DMS153 treated with DMSO at 0.1 percent for 48 hours (cell line): ENCODE results near the gene CCN5.
A peak's percentile ranks its signal among the peaks of the same experiment; 100 is the strongest.

ENCODE experiments used
- DNase-seq: peaks from one replicate; lab custom pipeline; 2025; ENCODE audit not compliant: unreplicated experiment; lab: John Stamatoyannopoulos, UW

CCN5 gene

GRCh38 chr20:44715499-44716308 is 535 bp downstream of the CCN5 start:
- no peak for DNase-seq

GRCh38 chr20:44716309-44717106 is 1.3 kb downstream of the CCN5 start:
- DNase-seq: no peak

- no peak for DNase-seq
These were observed 2.8 kb downstream of the CCN5 start for GRCh38 chr20:44717986-44718385.

- no peak for DNase-seq
These were observed 4.7 kb downstream of the CCN5 start for GRCh38 chr20:44719841-44720240.

- no peak for DNase-seq
These were observed 5.4 kb downstream of the CCN5 start for GRCh38 chr20:44720621-44720996.

GRCh38 chr20:44720997-44721784 is 6.0 kb downstream of the CCN5 start:
- no peak for DNase-seq

GRCh38 chr20:44721785-44722054 is 6.6 kb downstream of the CCN5 start:
- no peak for DNase-seq

GRCh38 chr20:44722990-44723389 is 7.8 kb downstream of the CCN5 start:
- no peak for DNase-seq

GRCh38 chr20:44723391-44723790 is 8.2 kb downstream of the CCN5 start:
- DNase-seq: no peak

GRCh38 chr20:44723798-44724362 is 8.7 kb downstream of the CCN5 start:
- DNase-seq: no peak

- no peak for DNase-seq
These were observed 9.4 kb downstream of the CCN5 start for GRCh38 chr20:44724423-44725091.

GRCh38 chr20:44725837-44726236 is 10.7 kb downstream of the CCN5 start:
- DNase-seq: no peak

GRCh38 chr20:44727039-44727438 is 11.9 kb downstream of the CCN5 start:
- no peak for DNase-seq

- no peak for DNase-seq
These were observed 12.5 kb downstream of the CCN5 start for GRCh38 chr20:44727651-44728050.

GRCh38 chr20:44728801-44729443 is 13.8 kb downstream of the CCN5 start:
- peak; percentile 68 for DNase-seq

- DNase-seq: no peak
These were observed 15.3 kb downstream of the CCN5 start for GRCh38 chr20:44730441-44730840.

GRCh38 chr20:44731657-44732056 is 16.5 kb downstream of the CCN5 start:
- no peak for DNase-seq

GRCh38 chr20:44732327-44732726 is 17.2 kb downstream of the CCN5 start:
- DNase-seq: no peak

- DNase-seq: peak; percentile 22
These were observed 18.3 kb downstream of the CCN5 start for GRCh38 chr20:44733341-44734069.

GRCh38 chr20:44734938-44735337 is 19.8 kb downstream of the CCN5 start:
- DNase-seq: no peak
